Embryonic facial prominence (tissue), 1 donor: Measurements from ENCODE around the gene EVA1A.

ENCODE experiments used
- DNase-seq: peaks from one replicate; pipeline ENCODE4 v3.0.0-alpha.2; 2016; ENCODE audit errors: extremely low spot score

EVA1A gene

DNA sequence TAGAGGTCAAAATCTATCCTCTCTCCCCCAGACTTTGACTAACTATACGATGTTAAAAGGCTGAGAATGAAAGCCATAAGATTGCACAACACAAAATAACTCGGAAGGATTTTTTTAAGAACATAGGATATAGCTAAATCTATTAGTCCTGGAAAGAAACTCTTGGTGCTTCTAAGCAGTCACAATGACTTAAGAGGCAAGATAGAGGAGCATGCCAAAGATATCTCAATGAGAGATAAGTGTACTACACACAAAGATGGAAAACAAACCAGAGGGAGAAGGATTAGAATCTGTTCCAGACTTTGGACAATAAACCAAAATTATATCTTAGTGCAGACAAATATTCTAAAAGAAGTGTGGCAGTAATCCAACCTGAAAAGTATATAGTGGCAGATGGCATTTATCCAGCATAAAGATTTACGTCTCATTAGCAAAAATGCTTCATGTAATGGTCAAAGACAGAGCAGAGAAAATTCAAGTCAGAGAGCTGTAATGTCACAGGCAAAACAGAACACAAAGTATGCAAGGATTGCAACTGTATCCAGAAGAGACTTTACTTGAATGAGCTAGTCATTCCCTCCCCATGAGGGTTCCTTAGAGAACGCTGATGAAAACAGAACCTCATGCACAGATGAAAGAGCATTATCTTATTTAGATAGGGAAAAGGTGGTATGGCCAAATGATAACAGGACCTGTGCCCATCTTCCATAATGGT is 28.8 kb upstream of the EVA1A start:
- no peak for DNase-seq

DNA sequence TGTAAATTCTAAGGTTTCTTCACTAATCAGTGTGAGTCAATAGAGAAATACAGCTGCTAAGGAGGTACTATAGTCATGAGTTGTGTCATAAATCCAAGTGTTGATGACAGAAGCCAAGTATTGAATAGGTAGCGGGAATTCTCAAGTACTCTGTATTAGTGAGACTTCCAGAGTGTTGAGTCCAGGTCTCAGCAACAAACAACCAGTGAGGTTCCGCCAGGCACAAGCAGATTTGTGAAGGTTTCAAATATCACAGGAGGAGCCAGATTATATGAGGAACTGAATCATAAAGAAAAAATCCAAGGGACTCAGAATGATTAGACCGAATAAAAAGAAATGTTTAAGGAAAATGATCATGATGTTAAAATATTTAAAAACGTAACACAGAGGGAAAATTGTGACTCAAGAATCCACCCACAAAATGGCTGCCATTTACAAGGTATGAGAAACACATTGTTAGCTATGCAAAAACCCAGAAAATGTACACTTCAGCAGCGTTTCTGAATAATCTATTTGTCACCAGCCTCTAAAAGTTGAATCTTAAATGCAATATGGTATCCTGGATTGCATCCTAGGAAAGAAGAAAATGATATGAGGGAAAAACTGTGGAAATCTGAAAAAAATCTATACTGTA is 27.3 kb upstream of the EVA1A start:
- no peak for DNase-seq

DNA sequence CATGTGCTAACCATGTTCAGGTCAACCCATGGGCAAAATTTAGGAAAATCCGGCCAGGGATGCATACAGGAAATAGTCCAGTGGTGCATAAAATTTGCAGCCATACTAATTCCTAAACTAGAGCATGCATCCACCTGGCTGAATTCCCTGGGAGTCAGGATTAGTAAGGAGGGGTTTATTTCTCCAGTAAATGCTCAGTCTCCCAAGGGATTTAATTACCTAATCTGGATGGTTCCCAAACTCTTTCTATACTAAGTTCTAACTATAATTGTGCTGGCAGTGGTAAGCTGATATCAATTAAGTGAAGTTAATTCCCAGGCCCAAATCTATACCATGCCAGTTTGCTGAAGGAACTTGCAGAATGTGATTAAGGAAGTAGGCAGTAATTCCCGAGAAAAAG is 26.2 kb upstream of the EVA1A start:
- DNase-seq = no peak

DNA sequence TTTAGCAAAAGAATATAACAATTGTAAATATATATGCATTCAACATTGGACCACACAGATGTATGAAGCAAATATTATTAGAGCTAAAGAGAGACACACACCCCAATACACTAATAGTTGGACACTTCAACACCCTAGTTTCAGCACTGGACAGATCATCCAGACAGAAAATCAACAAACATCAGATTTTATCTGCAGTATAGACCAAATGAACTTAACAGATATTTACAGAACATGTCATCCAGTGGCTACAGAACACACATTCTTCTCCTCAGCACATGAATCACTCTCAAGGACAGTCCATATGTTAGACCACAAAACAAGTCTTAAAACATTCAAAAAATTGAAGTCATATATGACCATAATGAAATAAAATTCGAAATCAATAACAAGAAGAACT is 22.1 kb upstream of the EVA1A start:
- DNase-seq = no peak

DNA sequence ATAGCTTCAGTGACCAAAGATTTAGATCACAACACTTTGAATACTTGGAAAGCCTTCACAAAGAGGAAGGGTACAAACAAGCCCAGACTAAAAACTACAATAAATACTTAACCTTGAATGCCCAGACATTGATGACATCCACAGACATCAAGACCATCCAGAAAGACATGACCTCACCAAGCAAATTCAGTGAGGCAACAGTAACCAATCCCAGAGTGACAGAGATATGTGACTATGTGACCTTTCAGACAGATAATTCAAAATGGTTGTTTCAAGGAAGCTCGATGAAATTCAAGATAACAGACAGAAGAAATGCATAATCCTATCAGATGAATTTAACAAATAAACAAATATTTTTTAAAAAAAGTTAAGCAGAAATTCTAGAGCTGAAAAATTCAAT is 19.9 kb upstream of the EVA1A start:
- no peak for DNase-seq

GRCh38 chr2:75580156-75580555 is 19.4 kb upstream of the EVA1A start:
- no peak for DNase-seq

DNA sequence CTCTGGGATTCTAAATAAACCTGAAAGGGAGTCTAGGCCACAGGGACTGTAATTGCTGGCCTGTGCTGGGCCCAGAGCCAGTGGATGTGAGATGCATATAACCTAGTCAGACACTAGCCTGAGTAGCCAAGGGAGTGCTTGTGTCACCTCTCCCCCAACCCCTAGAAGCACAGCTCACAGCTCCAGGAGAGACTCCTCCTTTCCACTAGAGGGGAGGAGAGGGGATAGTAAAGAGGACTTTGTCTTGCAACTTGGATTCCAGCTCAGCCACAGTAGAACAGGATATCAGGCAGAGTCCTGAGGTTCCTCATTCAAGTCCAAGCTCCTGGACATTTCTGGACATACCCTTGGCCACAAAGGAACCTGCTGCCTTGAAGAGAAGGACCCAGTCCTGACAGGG is 18.4 kb upstream of the EVA1A start:
- DNase-seq = no peak

GRCh38 chr2:75577280-75577679 is 16.5 kb upstream of the EVA1A start:
- no peak for DNase-seq

GRCh38 chr2:75574106-75574505 is 13.4 kb upstream of the EVA1A start:
- no peak for DNase-seq

DNA sequence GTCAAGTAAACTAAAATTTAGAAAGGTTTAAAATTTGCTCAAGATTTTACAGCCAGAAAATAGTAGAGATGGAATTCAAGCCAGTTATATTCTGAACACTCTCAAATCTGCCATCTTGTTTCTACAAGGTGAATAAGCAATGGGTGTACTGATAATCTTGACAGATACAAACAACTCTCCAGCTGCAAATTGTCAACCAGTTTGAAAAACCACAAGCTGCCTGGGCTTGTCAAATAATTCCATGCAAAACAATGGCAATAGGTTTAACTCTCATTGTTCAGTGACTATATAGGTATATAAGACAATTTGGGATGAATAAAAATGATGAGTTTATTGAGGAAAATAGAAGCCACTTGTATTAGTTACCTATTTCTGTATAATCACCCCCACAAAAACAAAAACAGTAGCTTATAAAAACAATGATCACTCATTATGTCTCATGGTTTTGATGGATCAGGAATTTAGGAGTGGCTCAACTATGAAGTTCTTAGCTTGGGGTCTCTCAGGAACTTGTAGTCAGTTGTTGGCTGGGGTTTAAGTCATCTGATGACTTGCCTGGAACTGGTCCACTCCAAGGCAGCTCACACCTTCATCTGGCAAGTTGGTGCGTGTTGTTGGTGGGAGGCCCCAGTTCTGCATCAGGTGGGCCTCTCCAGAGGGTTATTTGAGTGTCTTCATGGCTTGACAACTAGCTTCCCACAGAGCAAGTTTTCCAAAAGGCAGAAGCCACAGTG is 12.6 kb upstream of the EVA1A start:
- DNase-seq = no peak

DNA sequence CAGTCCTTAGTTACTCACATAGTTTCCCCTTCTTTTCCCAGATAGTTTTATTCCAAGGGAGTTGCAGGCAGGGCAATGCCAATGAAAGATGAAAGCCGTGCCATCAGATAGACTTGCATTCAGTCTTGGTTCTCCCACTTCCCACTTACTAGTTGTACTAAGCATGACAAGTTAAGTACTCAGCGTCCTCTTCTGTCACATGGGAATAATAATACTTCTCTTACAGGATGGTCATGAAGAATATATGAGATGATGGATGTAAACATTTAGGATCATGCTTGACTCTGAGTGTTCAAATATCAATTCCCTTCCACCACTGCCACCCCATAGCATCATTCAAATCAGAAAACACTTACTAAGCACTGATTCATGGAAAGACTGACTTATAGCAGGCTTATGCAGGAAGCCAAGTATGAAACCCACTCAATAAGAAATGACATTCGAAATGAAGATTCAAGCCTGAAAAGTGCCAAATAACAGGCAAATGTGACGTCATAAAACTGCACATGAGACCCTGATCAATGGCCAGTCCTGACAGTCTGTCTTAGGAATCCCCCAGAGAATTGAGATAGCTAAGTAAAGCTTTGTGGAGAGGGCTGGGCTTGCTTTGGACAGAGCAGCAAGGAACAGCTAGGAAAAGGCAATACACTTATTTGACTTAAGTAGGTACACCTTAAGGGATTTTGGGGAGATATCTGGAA is 11.1 kb upstream of the EVA1A start:
- no peak for DNase-seq

- DNase-seq = peak; percentile 33
These were observed 10.4 kb upstream of the EVA1A start for GRCh38 chr2:75570948-75571729.

GRCh38 chr2:75570024-75570947 is 9.5 kb upstream of the EVA1A start:
- DNase-seq = no peak

GRCh38 chr2:75569546-75569945 is 8.8 kb upstream of the EVA1A start:
- DNase-seq = no peak

DNA sequence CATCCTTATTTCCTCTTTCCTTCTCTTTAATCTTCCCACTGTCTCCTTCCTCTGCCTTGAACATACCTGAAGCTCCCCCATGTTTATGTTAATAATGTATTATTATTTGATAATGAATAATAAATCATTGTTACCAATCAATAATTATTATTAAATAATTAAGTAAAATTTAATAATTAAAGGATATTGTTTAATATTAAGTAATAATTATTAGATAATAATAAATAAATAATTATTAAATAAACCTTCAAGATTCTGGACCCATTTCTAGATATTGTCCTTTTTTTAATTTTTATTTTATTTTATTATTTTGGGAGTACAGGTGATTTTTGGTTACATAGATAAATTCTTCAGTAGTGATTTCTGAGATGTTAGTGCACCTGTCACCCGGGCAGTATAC is 7.4 kb upstream of the EVA1A start:
- no peak for DNase-seq

DNA sequence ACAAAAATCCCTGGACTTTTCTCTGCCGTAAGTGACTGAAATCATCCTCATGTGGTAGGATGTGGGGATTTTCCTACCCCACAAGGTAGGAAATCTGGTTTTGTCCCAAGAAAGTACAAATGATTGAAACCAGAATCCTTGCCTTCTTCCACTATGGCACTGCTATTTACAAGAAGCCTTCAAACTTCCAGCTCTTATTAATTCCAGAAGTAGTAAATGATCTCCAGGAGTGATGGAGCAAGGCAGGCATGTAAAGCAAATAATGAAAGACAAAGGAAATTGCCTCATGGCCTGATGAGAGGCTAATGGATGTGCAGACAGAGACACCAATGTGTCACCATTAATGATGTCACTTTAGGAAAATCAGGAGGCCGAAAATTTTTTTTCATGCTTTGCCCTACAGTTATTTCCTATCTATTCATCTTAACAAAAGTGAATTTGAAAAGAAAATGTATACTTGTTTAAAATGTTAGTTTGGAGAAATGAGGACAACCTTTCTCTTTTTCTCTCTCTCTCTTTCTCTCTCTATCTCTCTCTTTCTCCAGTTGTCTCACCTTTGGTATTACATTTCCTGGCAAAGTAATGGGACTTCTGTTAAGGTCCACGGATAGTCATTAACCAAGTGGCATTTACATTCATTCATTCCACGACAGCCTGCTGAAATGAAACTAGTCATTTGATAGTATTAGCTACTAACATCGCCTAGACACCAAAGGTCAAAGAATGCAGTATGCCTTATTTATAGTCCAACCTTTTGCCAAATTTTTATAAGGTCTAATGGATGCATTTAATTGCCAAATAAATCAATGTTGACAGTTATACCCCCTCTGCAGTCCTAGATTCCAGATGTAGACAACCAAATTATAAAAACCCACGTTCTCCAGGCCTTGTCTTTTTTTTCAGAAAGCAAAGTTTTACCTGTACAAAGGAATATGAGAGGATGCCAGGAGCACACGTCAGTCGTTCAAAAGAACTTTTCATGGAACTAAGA is 5.0 kb upstream of the EVA1A start:
- peak; percentile 51 for DNase-seq

DNA sequence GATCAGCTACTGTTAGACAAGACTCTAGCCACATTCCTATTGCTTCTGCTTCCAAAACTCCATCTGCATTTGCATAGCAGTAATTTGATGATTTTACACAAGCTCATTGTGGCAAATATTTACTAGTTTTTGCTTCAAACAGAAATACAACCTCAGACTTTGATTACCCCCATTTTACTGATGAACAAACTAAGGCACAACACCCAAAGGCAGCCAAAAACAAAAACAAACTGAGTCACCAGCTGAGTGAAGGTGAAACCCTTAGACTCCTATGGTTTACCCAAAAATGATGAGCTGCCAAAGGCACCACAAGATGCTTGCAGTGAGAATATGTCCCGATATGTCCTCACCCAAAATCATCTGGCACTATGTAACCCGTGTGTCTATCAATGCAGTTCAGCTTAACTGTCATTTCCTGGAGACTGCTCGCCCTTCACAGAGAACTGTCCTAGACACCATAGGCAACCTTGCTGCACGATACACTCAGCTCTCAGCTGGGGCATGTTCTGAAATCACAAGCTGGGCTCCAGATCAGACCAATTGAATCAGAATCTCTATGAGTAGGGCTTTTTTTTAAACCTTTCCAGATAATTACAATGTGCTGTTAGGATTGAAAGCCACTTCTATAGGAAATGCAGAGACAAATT is 4.1 kb upstream of the EVA1A start:
- no peak for DNase-seq

DNA sequence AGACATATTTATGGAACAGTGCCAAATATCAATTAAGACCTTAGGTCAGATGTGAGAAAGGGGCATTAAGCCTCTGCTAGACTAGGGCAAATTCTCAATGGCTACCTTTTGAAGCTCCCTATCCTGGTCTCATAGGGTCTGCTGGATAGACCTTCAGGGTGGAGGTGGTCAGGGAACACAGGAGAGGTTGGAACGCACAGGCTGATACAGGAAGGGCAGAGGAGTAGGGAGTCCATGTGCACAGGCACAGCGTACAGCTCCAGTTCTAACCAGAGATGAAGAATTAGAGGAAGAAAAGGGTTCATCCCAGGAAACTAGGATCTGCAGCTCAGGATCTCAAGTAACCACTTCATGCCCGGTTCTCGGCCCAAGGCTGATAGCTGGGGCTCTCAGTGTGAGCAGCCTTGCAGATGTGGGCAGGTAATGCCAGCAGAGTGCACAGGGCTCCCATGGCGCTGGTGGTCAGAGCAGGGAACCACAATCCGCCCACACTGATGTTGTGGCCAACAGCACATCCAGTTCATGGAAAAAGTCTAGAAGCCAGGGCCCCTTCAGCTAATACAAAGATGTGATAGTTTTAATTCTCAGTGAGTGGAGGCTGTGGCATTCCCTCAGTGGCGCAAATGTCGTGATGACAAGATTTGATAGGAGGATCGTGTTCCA is 3.4 kb upstream of the EVA1A start:
- no peak for DNase-seq
